Thyroid gland (tissue), 4 donors: ENCODE results near the gene EHBP1L1. TPM values are rescaled to one million over a fixed set of nuclear protein-coding genes. Genes with fewer than 3 reads are reported as not detected.

ENCODE experiments used
- DNase-seq, 2 donors: peaks; one replicate each; pipeline ENCODE4 v3.0.0-alpha.2; 2019
- H3K27ac ChIP-seq, 3 donors: fragments of 200-600 bp; sonication (generic); 1 replicate in 2 of 3; 2 replicates in 1 of 3; pipeline ENCODE4 v1.5.1; 2016 to 2019; ENCODE audit warnings: mild to moderate bottlenecking in 1 of 3, moderate library complexity in 1 of 3
- H3K27me3 ChIP-seq: fragments of 200-600 bp; sonication (generic); one replicate; pipeline ENCODE4 v1.5.1; 2019
- H3K36me3 ChIP-seq, 2 donors: fragments of 200-600 bp; sonication (generic); one replicate each; pipeline ENCODE4 v1.5.1; 2016 to 2019
- H3K4me1 ChIP-seq, 2 donors: fragments of 200-600 bp; sonication (generic); one replicate each; pipeline ENCODE4 v1.5.1; 2017 to 2019
- H3K4me3 ChIP-seq, 3 donors: fragments of 200-600 bp; sonication (generic); replicated peaks in 1 of 3; 1 replicate in 2 of 3; 2 replicates in 1 of 3; pipeline ENCODE4 v1.5.1; 2016; ENCODE audit warnings: mild to moderate bottlenecking in 1 of 3
- H3K9me3 ChIP-seq: fragments of 200-600 bp; sonication (generic); one replicate; pipeline ENCODE4 v1.5.1; 2017
- POLR2A ChIP-seq, 2 donors: fragments of 450-650 bp; IDR thresholded peaks; one replicate each; pipeline ENCODE4 v1.6.1; 2017; ENCODE audit warnings: antibody characterized with exemption in 2 of 2, mild to moderate bottlenecking in 2 of 2, moderate library complexity in 1 of 2
- WGBS, 2 donors: methylation state at CpG; one replicate each; pipeline ENCODE4 v1.1.5; 2017; 5-methylcytosine and 5-hydroxymethylcytosine counted together
- intact Hi-C: fragments of 100-400 bp; cut with DNase I; formaldehyde crosslinking; loops from one replicate; pipeline ENCODE4 v1.15.1; 2023
- total RNA-seq, 4 donors: library from RNA; depleted of rRNA; stranded (reverse); fragments of >200 nt; gene quantifications; one replicate each; pipeline ENCODE4 v1.2.3, GENCODE V29; 2016
- TF ChIP-seq, protein P1 (sequence below), 6 experiments: fragments of 200-600 bp in 3 of 6; fragments of 450-650 bp in 3 of 6; sonication (generic) in 3 of 6; IDR thresholded peaks; one replicate each; pipeline ENCODE4 v1.5.1; 2016 to 2019; ENCODE audit warnings: antibody characterized with exemption in 6 of 6, mild to moderate bottlenecking in 2 of 6, inconsistent platforms in 1 of 6, moderate library complexity in 1 of 6

Gene EHBP1L1
- total RNA-seq, 4 donors from 2014 or later: 8.6 to 18.8 (median 12.0) TPM

GRCh38 chr11:65625628-65626342, 49.9 kb downstream of the EHBP1L1 start:
- Histone ChIP-seq H3K36me3 (peaks cover 77 to 86% of the 10 kb centered on the region in 2 donors), H3K27ac (no peak overlapping the region), H3K9me3 (no peaks in the 10 kb centered on the region), H3K4me3 (no peak overlapping the region), H3K4me1 (no peaks in the 10 kb centered on the region), H3K27me3 (no peaks in the 10 kb centered on the region)
- intact Hi-C loops: no loop called here
- peak; percentile 34 to 53 for DNase-seq
- TF ChIP-seq, protein P1, sequence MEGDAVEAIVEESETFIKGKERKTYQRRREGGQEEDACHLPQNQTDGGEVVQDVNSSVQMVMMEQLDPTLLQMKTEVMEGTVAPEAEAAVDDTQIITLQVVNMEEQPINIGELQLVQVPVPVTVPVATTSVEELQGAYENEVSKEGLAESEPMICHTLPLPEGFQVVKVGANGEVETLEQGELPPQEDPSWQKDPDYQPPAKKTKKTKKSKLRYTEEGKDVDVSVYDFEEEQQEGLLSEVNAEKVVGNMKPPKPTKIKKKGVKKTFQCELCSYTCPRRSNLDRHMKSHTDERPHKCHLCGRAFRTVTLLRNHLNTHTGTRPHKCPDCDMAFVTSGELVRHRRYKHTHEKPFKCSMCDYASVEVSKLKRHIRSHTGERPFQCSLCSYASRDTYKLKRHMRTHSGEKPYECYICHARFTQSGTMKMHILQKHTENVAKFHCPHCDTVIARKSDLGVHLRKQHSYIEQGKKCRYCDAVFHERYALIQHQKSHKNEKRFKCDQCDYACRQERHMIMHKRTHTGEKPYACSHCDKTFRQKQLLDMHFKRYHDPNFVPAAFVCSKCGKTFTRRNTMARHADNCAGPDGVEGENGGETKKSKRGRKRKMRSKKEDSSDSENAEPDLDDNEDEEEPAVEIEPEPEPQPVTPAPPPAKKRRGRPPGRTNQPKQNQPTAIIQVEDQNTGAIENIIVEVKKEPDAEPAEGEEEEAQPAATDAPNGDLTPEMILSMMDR (IDR thresholded peaks at IDR 0.05): peak in 5 of 6 experiments; percentile 15 to 49 (median 37)
- TF ChIP-seq POLR2A (IDR thresholded peaks at IDR 0.05): no peak
- 67 to 77% methylated on average over 26 to 30 of the region's 30 CpGs for WGBS, 2 donors

GRCh38 chr11:65627202-65627601, 51.3 kb downstream of the EHBP1L1 start:
- H3K27ac ChIP-seq: no peak overlapping the region
- no peak overlapping the region for H3K4me3 ChIP-seq
- no peak for TF ChIP-seq POLR2A (IDR thresholded peaks at IDR 0.05)
- TF ChIP-seq, protein P1 (IDR thresholded peaks at IDR 0.05): no peak
- intact Hi-C loops: no loop called here
- WGBS, 2 donors: 92 to 95% methylated on average over 13 of the region's 13 CpGs
- DNase-seq: no peak
- no peaks in the 10 kb centered on the region for H3K4me1 ChIP-seq
- no peaks in the 10 kb centered on the region for H3K9me3 ChIP-seq
- H3K36me3 ChIP-seq: peaks cover 79 to 83% of the 10 kb centered on the region in 2 donors
- H3K27me3 ChIP-seq: no peaks in the 10 kb centered on the region

DNA sequence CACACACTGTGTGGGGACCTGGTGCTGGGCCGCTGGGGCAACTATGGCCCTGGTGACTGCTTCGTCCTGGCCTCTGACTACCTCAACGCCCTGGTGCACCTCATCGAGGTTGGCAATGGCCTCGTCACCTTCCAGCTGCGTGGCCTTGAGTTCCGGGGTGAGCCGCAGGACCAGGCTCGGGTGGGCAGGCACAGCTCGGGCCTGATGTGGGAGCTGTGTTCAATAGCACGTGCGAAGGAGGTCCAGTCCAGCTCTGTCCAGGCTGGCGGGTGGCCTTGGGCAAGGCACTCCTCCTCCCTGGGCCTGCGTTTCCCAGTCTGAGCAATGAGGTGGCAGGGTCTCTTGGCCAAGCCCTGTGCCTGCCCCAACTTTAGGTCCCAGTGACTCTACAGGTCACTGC, 53.7 kb downstream of the EHBP1L1 start:
- no peak for TF ChIP-seq POLR2A (IDR thresholded peaks at IDR 0.05)
- TF ChIP-seq, protein P1 (IDR thresholded peaks at IDR 0.05): no peak
- Histone ChIP-seq H3K27me3 (no peaks in the 10 kb centered on the region), H3K9me3 (no peaks in the 10 kb centered on the region), H3K4me3 (no peak overlapping the region), H3K36me3 (peaks cover 66 to 77% of the 10 kb centered on the region in 2 donors), H3K4me1 (no peaks in the 10 kb centered on the region), H3K27ac (no peak overlapping the region)
- intact Hi-C loops: no loop called here
- 98 to 100% methylated on average over 1 to 11 of the region's 14 CpGs for WGBS, 2 donors
- DNase-seq: no peak

- DNase-seq: no peak
- no peaks in the 10 kb centered on the region for H3K4me1 ChIP-seq
- H3K9me3 ChIP-seq: no peaks in the 10 kb centered on the region
- H3K27ac ChIP-seq: no peak overlapping the region
- H3K27me3 ChIP-seq: no peaks in the 10 kb centered on the region
- H3K4me3 ChIP-seq: no peak overlapping the region
- 83 to 94% methylated on average over 3 to 11 of the region's 11 CpGs for WGBS, 2 donors
- intact Hi-C loops: no loop called here
- TF ChIP-seq POLR2A (IDR thresholded peaks at IDR 0.05): no peak
- TF ChIP-seq, protein P1 (IDR thresholded peaks at IDR 0.05): no peak
- peaks cover 68 to 78% of the 10 kb centered on the region in 2 donors for H3K36me3 ChIP-seq
These were observed 54.4 kb downstream of the EHBP1L1 start for GRCh38 chr11:65630215-65630614.

DNA sequence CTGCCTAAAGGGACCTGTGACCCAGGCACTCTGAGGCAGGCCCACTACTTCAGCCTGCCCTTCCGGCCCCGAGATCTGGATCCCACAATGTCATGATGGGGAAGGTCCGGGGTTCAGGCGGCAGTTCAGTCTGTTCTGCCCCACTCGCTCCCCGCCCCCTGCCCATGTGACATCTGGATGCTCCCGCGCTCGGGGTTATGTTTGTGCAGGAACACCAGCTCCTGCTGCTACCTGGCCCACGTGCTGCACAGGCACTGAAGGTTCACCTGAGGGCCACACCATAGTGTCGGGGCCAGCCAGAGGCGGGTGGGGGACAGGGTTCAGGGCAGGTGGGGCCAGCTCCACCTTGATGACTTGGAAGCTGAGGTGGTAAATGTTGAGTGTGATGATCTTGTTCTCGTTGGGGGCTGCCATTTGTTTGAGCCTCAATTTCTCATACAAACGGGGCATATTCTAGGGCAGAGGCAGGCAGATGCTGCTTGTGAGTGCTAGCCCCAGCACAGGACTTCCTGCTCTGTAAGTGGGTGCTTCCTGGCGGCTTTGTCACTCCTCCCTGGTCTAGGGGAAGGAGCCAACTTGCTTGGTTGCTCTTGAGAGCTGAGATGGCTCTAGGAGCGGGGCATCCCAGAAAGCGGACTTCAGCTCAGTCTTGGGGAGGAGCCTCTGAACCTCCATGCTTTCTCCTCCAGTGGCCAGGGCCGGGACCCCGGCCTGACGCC, 57.7 kb downstream of the EHBP1L1 start:
- TF ChIP-seq, protein P1 (IDR thresholded peaks at IDR 0.05): no peak
- intact Hi-C loops: no loop called here
- no peak for DNase-seq
- H3K4me1 ChIP-seq: peaks cover 4 to 14% of the 10 kb centered on the region in 2 donors
- H3K27ac ChIP-seq: no peak overlapping the region
- 83 to 88% methylated on average over 14 to 17 of the region's 20 CpGs for WGBS, 2 donors
- no peaks in the 10 kb centered on the region for H3K9me3 ChIP-seq
- no peaks in the 10 kb centered on the region for H3K27me3 ChIP-seq
- H3K4me3 ChIP-seq: no peak overlapping the region
- peaks cover 56 to 65% of the 10 kb centered on the region in 2 donors for H3K36me3 ChIP-seq
